ENCODE data around the gene HBQ1.

DNA sequence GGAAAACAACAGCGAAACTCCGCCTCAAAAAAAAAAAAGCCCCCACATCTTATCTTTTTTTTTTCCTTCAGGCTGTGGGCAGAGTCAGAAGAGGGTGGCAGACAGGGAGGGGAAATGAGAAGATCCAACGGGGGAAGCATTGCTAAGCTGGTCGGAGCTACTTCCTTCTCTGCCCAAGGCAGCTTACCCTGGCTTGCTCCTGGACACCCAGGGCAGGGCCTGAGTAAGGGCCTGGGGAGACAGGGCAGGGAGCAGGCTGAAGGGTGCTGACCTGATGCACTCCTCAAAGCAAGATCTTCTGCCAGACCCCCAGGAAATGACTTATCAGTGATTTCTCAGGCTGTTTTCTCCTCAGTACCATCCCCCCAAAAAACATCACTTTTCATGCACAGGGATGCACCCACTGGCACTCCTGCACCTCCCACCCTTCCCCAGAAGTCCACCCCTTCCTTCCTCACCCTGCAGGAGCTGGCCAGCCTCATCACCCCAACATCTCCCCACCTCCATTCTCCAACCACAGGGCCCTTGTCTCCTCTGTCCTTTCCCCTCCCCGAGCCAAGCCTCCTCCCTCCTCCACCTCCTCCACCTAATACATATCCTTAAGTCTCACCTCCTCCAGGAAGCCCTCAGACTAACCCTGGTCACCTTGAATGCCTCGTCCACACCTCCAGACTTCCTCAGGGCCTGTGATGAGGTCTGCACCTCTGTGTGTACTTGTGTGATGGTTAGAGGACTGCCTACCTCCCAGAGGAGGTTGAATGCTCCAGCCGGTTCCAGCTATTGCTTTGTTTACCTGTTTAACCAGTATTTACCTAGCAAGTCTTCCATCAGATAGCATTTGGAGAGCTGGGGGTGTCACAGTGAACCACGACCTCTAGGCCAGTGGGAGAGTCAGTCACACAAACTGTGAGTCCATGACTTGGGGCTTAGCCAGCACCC lies 5.0 kb upstream of the HBQ1 start:
- TF ChIP-seq, protein P1, sequence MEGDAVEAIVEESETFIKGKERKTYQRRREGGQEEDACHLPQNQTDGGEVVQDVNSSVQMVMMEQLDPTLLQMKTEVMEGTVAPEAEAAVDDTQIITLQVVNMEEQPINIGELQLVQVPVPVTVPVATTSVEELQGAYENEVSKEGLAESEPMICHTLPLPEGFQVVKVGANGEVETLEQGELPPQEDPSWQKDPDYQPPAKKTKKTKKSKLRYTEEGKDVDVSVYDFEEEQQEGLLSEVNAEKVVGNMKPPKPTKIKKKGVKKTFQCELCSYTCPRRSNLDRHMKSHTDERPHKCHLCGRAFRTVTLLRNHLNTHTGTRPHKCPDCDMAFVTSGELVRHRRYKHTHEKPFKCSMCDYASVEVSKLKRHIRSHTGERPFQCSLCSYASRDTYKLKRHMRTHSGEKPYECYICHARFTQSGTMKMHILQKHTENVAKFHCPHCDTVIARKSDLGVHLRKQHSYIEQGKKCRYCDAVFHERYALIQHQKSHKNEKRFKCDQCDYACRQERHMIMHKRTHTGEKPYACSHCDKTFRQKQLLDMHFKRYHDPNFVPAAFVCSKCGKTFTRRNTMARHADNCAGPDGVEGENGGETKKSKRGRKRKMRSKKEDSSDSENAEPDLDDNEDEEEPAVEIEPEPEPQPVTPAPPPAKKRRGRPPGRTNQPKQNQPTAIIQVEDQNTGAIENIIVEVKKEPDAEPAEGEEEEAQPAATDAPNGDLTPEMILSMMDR (IDR thresholded peaks at IDR 0.05; ENCODE audit: borderline replicate concordance, extremely low read depth, low read length, poor library complexity, severe bottlenecking), result no peak
- TF ChIP-seq EZH2 (IDR thresholded peaks at IDR 0.05; ENCODE audit: borderline replicate concordance, low read depth, low read length, severe bottlenecking), result no peak
